A549 (cell line): ENCODE measurements around the gene ARTN. TPM values are rescaled to one million over a fixed set of nuclear protein-coding genes. Genes with fewer than 3 reads are reported as not detected.

Experiments used
- ATAC-seq, 2 experiments: fragments of 200-7000 bp in 1 of 2; fragments of >200 bp in 1 of 2; cut with Nextera tagmentation in 1 of 2; cut with Tn5 transposase in 1 of 2; 3 replicates each; pipeline versions ENCODE4 v1.8.0 to v1.9.1; 2018 to 2020; ENCODE audit warnings: mild to moderate bottlenecking in 1 of 2, moderate library complexity in 1 of 2
- CTCF ChIA-PET: fragments of 300-600 bp; sonication (Branson Sonifier 250); formaldehyde crosslinking; extraction: SDS; loops from one replicate; lab custom pipeline; 2021; ENCODE audit warnings: antibody characterized with exemption, inconsistent platforms; lab: Yijun Ruan, JAX
- POLR2A ChIA-PET: fragments of 350-600 bp; formaldehyde crosslinking; extraction: SDS; loops from one replicate; lab custom pipeline; 2021; ENCODE audit warnings: antibody characterized with exemption, inconsistent platforms; lab: Yijun Ruan, JAX
- DNase-seq, 2 experiments: peaks; one replicate each; pipeline versions ENCODE4 v3.0.0 to v3.0.0-alpha.2; 2011 to 2016; ENCODE audit warnings: low read depth in 1 of 2, low spot score in 1 of 2
- FAIRE-seq: peaks from 2 replicates; lab custom pipeline; 2011; peaks lifted over from hg19 to GRCh38; lab: Jason Lieb, UNC
- H3K27ac ChIP-seq, 2 experiments: fragments of >200 bp; sonication (Bioruptor Twin); formaldehyde crosslinking; 3 replicates each; pipeline ENCODE4 v1.5.1; 2016 to 2017
- H3K4me1 ChIP-seq: fragments of >200 bp; sonication (Bioruptor Twin); formaldehyde crosslinking; 3 replicates; pipeline ENCODE4 v1.6.1; 2016
- H3K4me2 ChIP-seq: fragments of >200 bp; sonication (Bioruptor Twin); formaldehyde crosslinking; 3 replicates; pipeline ENCODE4 v1.6.1; 2016
- H3K4me3 ChIP-seq: fragments of >200 bp; sonication (Bioruptor Twin); formaldehyde crosslinking; 3 replicates; pipeline ENCODE4 v1.5.1; 2016
- H3K9me3 ChIP-seq: fragments of >200 bp; sonication (Bioruptor Twin); formaldehyde crosslinking; 3 replicates; pipeline ENCODE4 v1.6.1; 2016
- BHLHE40 ChIP-seq: IDR thresholded peaks from 2 replicates; pipeline ENCODE4 v1.6.1; 2012; ENCODE audit warnings: low read depth, low read length, inconsistent platforms
- CEBPB ChIP-seq, 2 experiments: fragments of >200 bp in 1 of 2; sonication (Bioruptor Twin) in 1 of 2; formaldehyde crosslinking in 1 of 2; IDR thresholded peaks; 2 replicates each; pipeline ENCODE4 v1.6.1; 2012 to 2016
- CHD4 ChIP-seq: fragments of 200-600 bp; sonication (generic); IDR thresholded peaks from 2 replicates; pipeline ENCODE4 v1.6.1; 2016; ENCODE audit warnings: antibody characterized with exemption, mild to moderate bottlenecking, borderline replicate concordance
- CTCF ChIP-seq: fragments of >200 bp; sonication (Bioruptor Twin); formaldehyde crosslinking; IDR thresholded peaks from 3 replicates; pipeline ENCODE4 v1.5.1; 2016
- EHMT2 ChIP-seq: fragments of 200-600 bp; sonication (generic); IDR thresholded peaks from 2 replicates; pipeline ENCODE4 v1.6.1; 2016; ENCODE audit warnings: antibody characterized with exemption, low read depth, mild to moderate bottlenecking, moderate library complexity
- ELK1 ChIP-seq: fragments of 150-350 bp; IDR thresholded peaks from 2 replicates; pipeline ENCODE4 v1.6.1; 2014; ENCODE audit warnings: low read depth, mild to moderate bottlenecking, low read length
- HDAC2 ChIP-seq: fragments of 200-600 bp; sonication (generic); IDR thresholded peaks from 2 replicates; pipeline ENCODE4 v1.6.1; 2016
- HOXA7 ChIP-seq: fragments of 250-450 bp; sonication (Bioruptor Pico); IDR thresholded peaks from 2 replicates; pipeline ENCODE4 v1.5.0; 2020; ENCODE audit warnings: mild to moderate bottlenecking, moderate library complexity
- JUN ChIP-seq, 2 experiments: fragments of >200 bp; sonication (Bioruptor Twin); formaldehyde crosslinking; IDR thresholded peaks; 2 replicates in 1 of 2; 3 replicates in 1 of 2; pipeline ENCODE4 v1.6.1; 2016 to 2017
- MAFK ChIP-seq: fragments of 450-650 bp; IDR thresholded peaks from 2 replicates; pipeline ENCODE4 v1.6.1; 2014; ENCODE audit not compliant: partially characterized antibody
- NPAS2 ChIP-seq: fragments of 250-450 bp; sonication (Bioruptor Pico); IDR thresholded peaks from 2 replicates; pipeline ENCODE4 v1.8.0; 2022; ENCODE audit warnings: mild to moderate bottlenecking, moderate library complexity, borderline replicate concordance
- PBX3 ChIP-seq: IDR thresholded peaks from 2 replicates; pipeline ENCODE4 v1.6.1; 2012
- RAD21 ChIP-seq, 2 experiments: fragments of >200 bp in 1 of 2; sonication (Bioruptor Twin) in 1 of 2; formaldehyde crosslinking in 1 of 2; IDR thresholded peaks in 1 of 2; conservative IDR thresholded peaks in 1 of 2; 2 replicates in 1 of 2; 3 replicates in 1 of 2; pipeline ENCODE4 v1.6.1; 2012 to 2018; ENCODE audit warnings: inconsistent platforms in 1 of 2
- SMC3 ChIP-seq: fragments of >200 bp; sonication (Bioruptor Twin); formaldehyde crosslinking; IDR thresholded peaks from 3 replicates; pipeline ENCODE4 v1.6.1; 2018; ENCODE audit warnings: inconsistent platforms
- ZC3H11A ChIP-seq: fragments of 450-650 bp; IDR thresholded peaks from 2 replicates; pipeline ENCODE4 v1.6.1; 2014; ENCODE audit warnings: antibody characterized with exemption, mild to moderate bottlenecking
- ZNF302 ChIP-seq: fragments of 250-450 bp; sonication (Bioruptor Pico); IDR thresholded peaks from 2 replicates; pipeline ENCODE4 v1.9.0; 2021; ENCODE audit warnings: inconsistent platforms, mild to moderate bottlenecking, moderate library complexity
- WGBS: methylation state at CpG from one replicate; pipeline ENCODE4 v1.1.6; 2017; ENCODE audit errors: missing lambda C conversion rate; 5-methylcytosine and 5-hydroxymethylcytosine counted together
- polyA plus RNA-seq, 4 experiments: library from polyadenylated mRNA; depleted of rRNA in 3 of 4; stranded (reverse); fragments of >200 nt; fragmentation: RNase III in 1 of 4; extraction: RNeasy Plus Mini Kit Qiagen cat#74134 plus additional on column Dnase treatment in 1 of 4; gene quantifications; 2 replicates in 3 of 4; 3 replicates in 1 of 4; pipeline ENCODE4 v1.2.3, GENCODE V29; 2011 to 2017

Gene ARTN
- polyA plus RNA-seq, 2 of the 4 experiments (the other 2 are of a cell fraction) = 0.21 to 0.53 TPM

GRCh38 chr1:43898981-43899380 is 34.6 kb upstream of the ARTN start:
- DNase-seq (no peak), FAIRE-seq (no peak), ATAC-seq (no peak)
- WGBS = 91% methylated on average over 12 of the region's 12 CpGs
- Histone ChIP-seq H3K4me1 (no peaks in the 10 kb centered on the region), H3K27ac (no peak overlapping the region), H3K4me2 (no peak overlapping the region), H3K4me3 (no peak overlapping the region), H3K9me3 (no peaks in the 10 kb centered on the region)
- POLR2A ChIA-PET = no interaction called here
- TF ChIP-seq EHMT2 = no peak
- TF ChIP-seq JUN (IDR thresholded peaks at IDR 0.05) = no peak
- no peak for TF ChIP-seq CHD4
- TF ChIP-seq SMC3 = no peak
- TF ChIP-seq HOXA7 (CRISPR knock-in tag) = no peak
- no peak for TF ChIP-seq ZNF302 (CRISPR knock-in tag)
- TF ChIP-seq BHLHE40 = no peak
- no peak for TF ChIP-seq CEBPB (IDR thresholded peaks at IDR 0.05)
- CTCF ChIA-PET = interaction anchor here (0.8 to 2.8 kb wide), 6 partner anchors 9 to 151 kb away, joined by 3 to 10 read pairs (median 4); no protein-coding TSS in a partner anchor

- no peak for ATAC-seq
- H3K4me3 ChIP-seq = no peak overlapping the region
- no peaks in the 10 kb centered on the region for H3K9me3 ChIP-seq
- H3K4me1 ChIP-seq = no peaks in the 10 kb centered on the region
- FAIRE-seq = no peak
- no peak for DNase-seq
- CTCF ChIA-PET = interaction anchor here (1.5 to 2.1 kb wide), 3 partner anchors 13 to 137 kb away, joined by 4 to 6 read pairs (median 4); no protein-coding TSS in a partner anchor
- no peak overlapping the region for H3K27ac ChIP-seq
- no peak for TF ChIP-seq ELK1
- POLR2A ChIA-PET = no interaction called here
- 80% methylated on average over 1 of the region's 3 CpGs for WGBS
- no peak overlapping the region for H3K4me2 ChIP-seq
Measured at GRCh38 chr1:43900386-43900785, 33.2 kb upstream of the ARTN start.

GRCh38 chr1:43901196-43901961 is 32.2 kb upstream of the ARTN start:
- FAIRE-seq = no peak
- CTCF ChIA-PET = interaction anchor here (1.5 kb wide), 1 partner anchor 138 kb away, joined by 4 read pairs; no protein-coding TSS in a partner anchor
- no peak for DNase-seq
- ATAC-seq = no peak
- no peak overlapping the region for H3K4me3 ChIP-seq
- 65% methylated on average over 5 of the region's 7 CpGs for WGBS
- H3K4me2 ChIP-seq = no peak overlapping the region
- TF ChIP-seq MAFK = no peak
- TF ChIP-seq CTCF = no peak
- TF ChIP-seq BHLHE40 = no peak
- no peak for TF ChIP-seq NPAS2 (CRISPR knock-in tag)
- TF ChIP-seq JUN (IDR thresholded peaks at IDR 0.05) = no peak
- TF ChIP-seq PBX3 = no peak
- no peak for TF ChIP-seq CHD4
- TF ChIP-seq HDAC2 = no peak
- TF ChIP-seq ZC3H11A = no peak
- no peak for TF ChIP-seq RAD21 (conservative IDR thresholded peaks at IDR 0.05 in 1 of 2, IDR thresholded peaks at IDR 0.05 in 1 of 2)
- TF ChIP-seq, all 56 proteins: peak for 0
- Histone ChIP-seq H3K27ac (no peak overlapping the region), H3K4me1 (no peaks in the 10 kb centered on the region), H3K9me3 (no peaks in the 10 kb centered on the region)
- POLR2A ChIA-PET = no interaction called here
